Cardiac muscle cell (in vitro differentiated cells and primary cell): ENCODE data around the gene CHST10. TPM values are rescaled to one million over a fixed set of nuclear protein-coding genes. Genes with fewer than 3 reads are reported as not detected.

ENCODE experiments used
- polyA plus RNA-seq: library from polyadenylated mRNA; unstranded; fragments of >200 nt; fragmentation: Nextera tagmentation; extraction: Ambion mirVana; gene quantifications from 2 replicates; pipeline ENCODE4 v1.2.1, GENCODE V29; 2016
- total RNA-seq: library from RNA; depleted of rRNA; stranded (reverse); fragments of >200 nt; gene quantifications from 2 replicates; pipeline ENCODE4 v1.2.3, GENCODE V29; 2016

The CHST10 gene
- total and polyA plus RNA-seq, 2 experiments from 2014 or later = 21.0 to 22.2 TPM

Other genes with a start within 250 kb of the CHST10 start
- 0.83 and 1.7 TPM in 2 replicates for gene LONRF2, start 95.2 kb downstream of the CHST10 start, total RNA-seq
- gene LONRF2, start 95.2 kb downstream of the CHST10 start, polyA plus RNA-seq = 0.36 and 1.3 TPM in 2 replicates
- gene NMS, start 52.8 kb upstream of the CHST10 start, total RNA-seq = not detected in 2 replicates
- gene NMS, start 52.8 kb upstream of the CHST10 start, polyA plus RNA-seq = not detected in 2 replicates
- gene PDCL3, start 145.3 kb upstream of the CHST10 start, total RNA-seq = 20.7 and 20.9 TPM in 2 replicates
- 33.1 and 34.1 TPM in 2 replicates for gene PDCL3, start 145.3 kb upstream of the CHST10 start, polyA plus RNA-seq